Measurements from ENCODE around the gene TBL1Y. TPM values are rescaled to one million over a fixed set of nuclear protein-coding genes. Genes with fewer than 3 reads are reported as not detected.

The TBL1Y gene
- total and polyA plus RNA-seq, 10 of the 15 experiments (the other 5 are each of a cell fraction or from before 2014, with no cell fraction given) = not detected

- H3K36me3 ChIP-seq (ENCODE audit: control insufficient read depth in 2 of 2, insufficient read depth in 2 of 2, low read length in 1 of 2) = no peaks in the 10 kb centered on the region
- no TSS peak for BruUV-seq (replicated peaks)
- in situ Hi-C loops (cut with MboI) (no loop called here), intact Hi-C loops (cut with micrococcal nuclease; ENCODE audit: unreplicated experiment) (no loop called here)
- H3K4me2 ChIP-seq (ENCODE audit: control insufficient read depth, insufficient read depth) = no peak overlapping the region
- no peak for ATAC-seq
- H3K79me2 ChIP-seq (ENCODE audit: control insufficient read depth, insufficient read depth, low read length) = no peaks in the 10 kb centered on the region
- no peaks in the 10 kb centered on the region for H4K20me1 ChIP-seq (ENCODE audit: control insufficient read depth, insufficient read depth)
- no peaks in the 10 kb centered on the region for H3K27me3 ChIP-seq (replicated peaks in 1 of 2; ENCODE audit: control insufficient read depth in 2 of 2, insufficient read depth in 2 of 2, low read length in 1 of 2)
- TF ChIP-seq CBFB (IDR thresholded peaks at IDR 0.05; ENCODE audit: low read depth) = no peak
- no peak for TF ChIP-seq ZBTB33 (IDR thresholded peaks at IDR 0.05)
- no peak for TF ChIP-seq ESRRA (IDR thresholded peaks at IDR 0.05; ENCODE audit: low read length)
- no peak for TF ChIP-seq POLR2AphosphoS5 (IDR thresholded peaks at IDR 0.05; ENCODE audit: low read length)
- no peak for TF ChIP-seq MTA3 (IDR thresholded peaks at IDR 0.05; ENCODE audit: borderline replicate concordance, low read length)
- TF ChIP-seq POLR2A (IDR thresholded peaks at IDR 0.05; ENCODE audit: low read depth, low read length) = no peak
- TF ChIP-seq TCF12 (IDR thresholded peaks at IDR 0.05; ENCODE audit: low read depth, low read length) = no peak
- no peak for TF ChIP-seq RUNX3 (IDR thresholded peaks at IDR 0.05; ENCODE audit: low read length)
- no peak overlapping the region for H3K4me3 ChIP-seq
- RAD21 ChIA-PET (ENCODE audit: unreplicated experiment) = no interaction called here
- H3K9ac ChIP-seq (ENCODE audit: control insufficient read depth, insufficient read depth, low read length) = no peak overlapping the region
- POLR2A ChIA-PET = no interaction called here
- CTCF ChIA-PET = no interaction called here
- no peak overlapping the region for H3K27ac ChIP-seq (ENCODE audit: control insufficient read depth, insufficient read depth)
- H3K9me3 ChIP-seq (replicated peaks; ENCODE audit: control insufficient read depth, insufficient read depth, low read length) = no peaks in the 10 kb centered on the region
- SMC1A ChIA-PET (ENCODE audit: uncharacterized antibody, unreplicated experiment) = no interaction called here
- H2AFZ ChIP-seq (ENCODE audit: control insufficient read depth, low read depth, low read length) = no peak overlapping the region
- WGBS (ENCODE audit: insufficient coverage, insufficient replicate concordance, low lambda C conversion rate, missing lambda C conversion rate) = no CpG with 5 or more reads among the region's 6 CpGs
- DNase-seq (ENCODE audit: low read depth, low spot score) = no peak
- FAIRE-seq = no peak
- H3K4me1 ChIP-seq (ENCODE audit: control insufficient read depth, insufficient read depth, low read length) = no peaks in the 10 kb centered on the region
These were observed 214.9 kb downstream of the TBL1Y start for GRCh38 chrY:7125136-7126056.

All from GM12878 (cell line).